Measurements from ENCODE around the gene FGB.

GRCh38 chr4:154521607-154522006, 41.2 kb upstream of the FGB start:
- TF ChIP-seq EZH2 (IDR thresholded peaks at IDR 0.05; ENCODE audit: insufficient read depth, poor library complexity, severe bottlenecking) = no peak
- TF ChIP-seq EZH2phosphoT487 (IDR thresholded peaks at IDR 0.05; ENCODE audit: insufficient read depth, low read depth) = no peak
